T-helper 2 cell (primary cell): Measurements from ENCODE around the gene RPA3.
"Not testable (repeated sequence)": the region's sequence is repeated elsewhere in the genome, so short reads cannot be mapped to it uniquely, and the experiment has no call there.

Source experiments
- DNase-seq, 5 experiments: peaks; one replicate each; pipeline versions ENCODE4 v3.0.0 to v3.0.0-alpha.2; 2012 to 2022

RPA3 gene

GRCh38 chr7:7693881-7694280 lies 24.5 kb downstream of the RPA3 start:
- DNase-seq: no peak

GRCh38 chr7:7688956-7689355 lies 29.5 kb downstream of the RPA3 start:
- DNase-seq: no peak

GRCh38 chr7:7688310-7688709 lies 30.1 kb downstream of the RPA3 start:
- DNase-seq: no peak

GRCh38 chr7:7687800-7688199 lies 30.6 kb downstream of the RPA3 start:
- DNase-seq: no peak

- DNase-seq: no peak
These were observed 31.4 kb downstream of the RPA3 start for GRCh38 chr7:7686811-7687508.

GRCh38 chr7:7682861-7683260 lies 35.5 kb downstream of the RPA3 start:
- DNase-seq: no peak

GRCh38 chr7:7681936-7682329 lies 36.5 kb downstream of the RPA3 start:
- no peak for DNase-seq

GRCh38 chr7:7681191-7681935 lies 37.0 kb downstream of the RPA3 start:
- DNase-seq: peak in 2 of 5 experiments; percentile 5 to 69

- not testable (repeated sequence) for DNase-seq
These were observed 38.8 kb downstream of the RPA3 start for GRCh38 chr7:7679640-7680039.

- DNase-seq: no peak
These were observed 42.7 kb downstream of the RPA3 start for GRCh38 chr7:7675686-7676085.

GRCh38 chr7:7673240-7673550 lies 45.2 kb downstream of the RPA3 start:
- peak in 1 of 5 experiments; percentile 57 for DNase-seq

- peak in 1 of 5 experiments; percentile 35 for DNase-seq
These were observed 45.7 kb downstream of the RPA3 start for GRCh38 chr7:7672545-7673239.

- DNase-seq: no peak
These were observed 47.0 kb downstream of the RPA3 start for GRCh38 chr7:7671361-7671760.

GRCh38 chr7:7670490-7670889 lies 47.9 kb downstream of the RPA3 start:
- no peak for DNase-seq

- DNase-seq: no peak
These were observed 49.7 kb downstream of the RPA3 start for GRCh38 chr7:7668706-7669105.

GRCh38 chr7:7667187-7667586 lies 51.2 kb downstream of the RPA3 start:
- no peak for DNase-seq

GRCh38 chr7:7665031-7665430 lies 53.4 kb downstream of the RPA3 start:
- no peak for DNase-seq

GRCh38 chr7:7664291-7664690 lies 54.1 kb downstream of the RPA3 start:
- DNase-seq: no peak

GRCh38 chr7:7662527-7662926 lies 55.9 kb downstream of the RPA3 start:
- DNase-seq: no peak

- DNase-seq: not testable (repeated sequence)
These were observed 61.9 kb downstream of the RPA3 start for GRCh38 chr7:7656459-7656858.

- no peak for DNase-seq
These were observed 63.3 kb downstream of the RPA3 start for GRCh38 chr7:7654964-7655715.

- peak in 1 of 5 experiments; percentile 41 for DNase-seq
These were observed 64.7 kb downstream of the RPA3 start for GRCh38 chr7:7653593-7654187.
